Left lobe of liver (tissue), 2 donors: ENCODE data around the gene PDP2. TPM values are rescaled to one million over a fixed set of nuclear protein-coding genes. Genes with fewer than 3 reads are reported as not detected.

Source experiments
- ATAC-seq: fragments of 200-7000 bp; cut with Tn5 transposase; one replicate; pipeline ENCODE4 v1.9.1; 2020; ENCODE audit warnings: mild to moderate bottlenecking, moderate library complexity
- DNase-seq: peaks from one replicate; pipeline ENCODE4 v3.0.0-alpha.2; 2020; ENCODE audit warnings: low spot score
- total RNA-seq: library from RNA; stranded (reverse); gene quantifications from one replicate; pipeline ENCODE4 v1.2.1, GENCODE V29; 2021
- donor health status: DM: no; HTN: no; CAD: no; lungs with moderate emphysema.
- donor health status: DM: no; HTN: yes; CAD: no.

Gene PDP2, protein sequence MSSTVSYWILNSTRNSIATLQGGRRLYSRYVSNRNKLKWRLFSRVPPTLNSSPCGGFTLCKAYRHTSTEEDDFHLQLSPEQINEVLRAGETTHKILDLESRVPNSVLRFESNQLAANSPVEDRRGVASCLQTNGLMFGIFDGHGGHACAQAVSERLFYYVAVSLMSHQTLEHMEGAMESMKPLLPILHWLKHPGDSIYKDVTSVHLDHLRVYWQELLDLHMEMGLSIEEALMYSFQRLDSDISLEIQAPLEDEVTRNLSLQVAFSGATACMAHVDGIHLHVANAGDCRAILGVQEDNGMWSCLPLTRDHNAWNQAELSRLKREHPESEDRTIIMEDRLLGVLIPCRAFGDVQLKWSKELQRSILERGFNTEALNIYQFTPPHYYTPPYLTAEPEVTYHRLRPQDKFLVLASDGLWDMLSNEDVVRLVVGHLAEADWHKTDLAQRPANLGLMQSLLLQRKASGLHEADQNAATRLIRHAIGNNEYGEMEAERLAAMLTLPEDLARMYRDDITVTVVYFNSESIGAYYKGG
- 12.3 TPM for total RNA-seq

- peak; percentile 90 for ATAC-seq
- DNase-seq = peak; percentile 98
These were observed at the start of gene PDP2 for GRCh38 chr16:66880288-66881013. PDP2 (plus strand) TSS chr16:66880515; CDS start chr16:66884285, 3,770 bp downstream.

DNA sequence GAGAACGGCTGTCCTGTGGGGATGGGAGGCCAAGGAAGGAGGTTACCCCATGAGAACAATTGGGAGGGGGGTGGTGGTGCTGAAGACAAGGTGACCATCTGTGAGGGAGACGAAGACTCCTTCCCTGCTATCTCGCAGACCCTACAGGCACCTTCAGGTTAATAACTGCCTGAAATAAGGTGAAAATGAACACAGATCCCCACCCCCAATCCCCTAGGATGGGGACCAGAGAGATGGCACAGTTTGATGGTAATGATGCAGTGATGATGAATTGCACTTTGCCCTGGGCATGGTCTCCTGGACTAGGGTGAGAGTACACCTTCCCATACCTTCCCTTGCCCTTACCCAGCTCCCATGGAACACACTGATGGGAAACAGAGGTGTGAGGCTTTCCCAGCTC, 48.1 kb upstream of the PDP2 start:
- DNase-seq = no peak
- ATAC-seq = no peak

DNA sequence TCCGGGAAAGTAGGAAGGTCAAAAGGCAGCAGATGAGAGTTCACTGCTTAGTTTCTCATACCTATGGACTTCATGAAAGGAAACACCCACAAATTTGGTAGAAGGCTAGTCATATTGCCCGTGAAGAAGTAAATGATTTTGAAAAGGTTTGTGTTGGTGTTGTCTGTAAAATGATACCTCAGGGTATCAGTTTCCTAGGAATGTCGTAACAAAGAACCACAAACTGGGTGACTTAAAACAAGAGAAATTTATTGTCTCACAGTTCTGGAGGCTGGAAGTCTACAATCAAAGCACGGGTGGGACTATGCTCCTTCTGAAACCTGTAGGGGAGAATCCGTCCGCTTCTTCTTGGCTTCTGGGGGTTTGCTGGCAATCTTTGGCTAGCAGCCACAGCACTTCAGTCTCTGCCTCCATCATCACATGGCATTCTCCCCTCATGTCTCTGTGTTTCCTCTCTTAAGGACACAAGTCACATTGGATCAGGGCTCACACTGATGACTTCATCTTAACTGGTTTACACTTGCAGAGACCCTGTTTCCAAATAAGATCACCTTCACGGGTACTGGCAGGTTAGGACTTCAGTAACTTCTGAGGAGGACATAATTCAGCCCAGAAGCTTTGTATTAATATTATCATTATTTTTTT, 47.5 kb upstream of the PDP2 start:
- DNase-seq (no peak), ATAC-seq (no peak)

DNA sequence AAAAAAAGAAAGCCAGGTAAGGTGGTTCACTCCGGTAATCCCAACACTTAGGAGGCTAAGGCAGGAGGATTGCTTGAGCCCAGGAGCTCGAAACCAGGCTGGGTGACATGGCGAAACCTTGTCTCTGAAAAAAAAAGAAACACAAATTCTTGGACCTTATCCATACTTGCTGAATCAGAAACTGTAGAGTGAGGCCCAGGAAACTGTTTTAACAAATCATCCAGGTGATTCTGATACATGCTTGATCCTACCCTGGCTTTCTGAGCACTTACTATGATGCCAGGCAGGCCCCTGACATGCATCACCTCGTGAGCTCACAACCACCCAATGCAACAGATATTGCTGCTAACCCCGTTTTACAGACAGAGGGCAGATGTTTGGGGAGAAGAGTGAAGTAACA, 45.6 kb upstream of the PDP2 start:
- no peak for ATAC-seq

DNA sequence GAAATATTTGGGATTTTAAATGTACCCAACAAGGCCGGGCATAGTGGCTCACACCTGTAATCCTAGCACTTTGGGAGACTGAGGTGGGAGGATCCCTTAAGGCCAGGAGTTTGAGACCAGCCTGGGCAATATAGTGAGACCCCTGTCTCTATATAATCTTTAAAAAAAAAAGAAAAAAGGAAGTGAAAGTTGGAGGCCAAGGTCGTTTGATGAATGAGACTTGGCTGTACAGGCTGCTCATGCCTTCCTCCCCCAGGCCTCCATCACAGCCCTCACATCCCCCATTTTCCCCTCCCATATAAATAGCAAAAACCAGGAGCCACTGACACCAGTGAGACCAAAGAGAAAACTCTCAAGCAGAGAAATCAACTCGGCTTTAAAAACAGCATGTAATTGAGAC, 39.4 kb upstream of the PDP2 start:
- ATAC-seq = no peak
- DNase-seq = no peak

More for the DNA sequence above, 45.6 kb upstream of the PDP2 start:
- DNase-seq = no peak

- DNase-seq = no peak
- ATAC-seq = no peak
These were observed 38.9 kb upstream of the PDP2 start for GRCh38 chr16:66841366-66841765.

- ATAC-seq (no peak), DNase-seq (no peak)
These were observed 37.5 kb upstream of the PDP2 start for GRCh38 chr16:66842765-66843164.

DNA sequence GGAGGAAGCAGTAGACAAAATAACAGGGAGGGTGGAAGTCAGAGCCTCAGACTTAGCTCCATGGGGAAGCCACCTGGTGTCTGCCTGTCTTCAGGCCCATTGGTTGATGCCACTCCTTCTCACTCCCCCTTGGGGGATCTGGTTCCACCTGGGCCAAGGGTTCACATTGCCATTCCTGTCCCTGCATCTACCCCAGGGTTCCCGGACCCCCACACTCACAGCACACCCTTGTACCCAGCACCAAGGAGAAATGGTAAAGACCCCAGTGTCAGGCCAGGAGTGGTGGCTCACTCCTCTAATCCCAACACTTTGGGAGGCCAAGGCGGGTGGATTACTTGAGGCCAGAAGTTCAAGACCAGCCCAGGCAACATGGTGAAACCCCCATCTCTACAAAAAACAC, 37.1 kb upstream of the PDP2 start:
- DNase-seq = no peak
- no peak for ATAC-seq

DNA sequence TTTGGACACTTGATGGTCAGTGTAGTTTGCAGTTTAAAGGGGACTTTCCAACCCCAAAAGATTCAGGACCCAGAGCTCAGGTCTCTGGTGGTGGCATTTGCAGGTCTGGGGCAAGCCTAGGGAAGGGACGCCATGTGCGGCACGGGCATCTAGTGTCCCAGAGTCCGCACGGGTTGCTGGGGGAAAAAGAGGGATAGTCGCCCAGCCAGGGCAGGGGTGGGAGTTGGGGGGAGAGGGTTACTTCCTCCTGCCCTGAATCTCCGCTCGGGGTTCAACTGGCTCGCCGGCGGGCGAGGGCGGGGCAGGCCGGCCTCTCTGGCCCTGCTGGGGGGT, 36.3 kb upstream of the PDP2 start:
- no peak for DNase-seq
- ATAC-seq = no peak

DNA sequence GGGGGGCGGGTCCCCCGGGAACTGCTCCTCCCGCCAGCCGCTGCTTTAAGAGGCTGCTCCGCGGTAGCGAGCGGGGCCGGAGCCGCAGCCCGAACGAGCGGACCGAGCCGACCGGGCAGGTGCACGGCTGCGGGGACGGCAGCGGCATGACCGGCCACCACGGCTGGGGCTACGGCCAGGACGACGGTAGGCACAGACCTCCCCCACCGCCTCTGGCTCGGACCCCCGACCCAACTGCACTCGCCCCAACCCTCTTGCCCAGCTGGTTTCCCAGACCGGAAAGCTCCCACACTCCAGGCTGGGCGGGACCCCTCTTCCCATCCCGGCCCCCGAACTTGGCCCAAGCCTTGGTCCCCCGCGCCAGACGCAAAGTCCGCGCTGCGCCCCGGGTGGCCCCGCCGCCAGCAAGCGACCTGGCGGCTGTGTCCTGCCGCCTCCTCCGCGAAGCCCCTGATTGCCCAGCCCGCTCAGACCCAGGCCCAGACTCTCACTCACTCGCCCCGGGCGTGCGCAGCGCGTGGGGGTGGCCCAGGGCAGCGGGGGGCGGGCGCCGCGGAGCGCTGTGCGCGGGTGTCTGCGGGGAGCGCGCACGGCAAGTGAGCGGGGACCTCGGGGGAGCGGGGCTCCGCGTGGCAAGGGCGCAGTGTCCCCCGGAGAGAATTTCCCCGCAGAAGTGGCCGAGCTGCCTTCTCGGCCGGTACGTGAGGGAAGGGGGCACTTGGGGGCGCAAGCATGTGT, 35.8 kb upstream of the PDP2 start, which contains the start of gene CA7:
Gene CA7, plus strand, starts transcription at position 73 of the 738 bp plus-strand sequence. Its CDS starts 74 bp downstream, at position 147.
- DNase-seq = no peak
- ATAC-seq = peak; percentile 53

DNA sequence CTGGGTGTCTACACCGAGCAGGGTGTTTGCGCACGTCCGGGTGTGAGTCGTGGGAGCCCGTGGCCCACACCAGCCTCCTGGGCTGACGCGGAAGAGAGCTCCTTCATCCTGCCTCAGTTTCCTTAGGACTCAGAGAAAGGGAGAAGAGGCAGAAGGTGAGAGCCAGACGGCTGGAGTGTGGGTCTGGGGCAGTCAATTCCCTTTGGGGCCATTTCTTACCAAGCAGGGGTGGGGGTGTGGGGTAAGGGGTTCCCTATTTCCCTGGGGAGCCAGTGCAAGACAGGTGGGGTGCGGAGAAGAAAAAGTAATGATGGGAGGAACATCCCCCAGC, 35.3 kb upstream of the PDP2 start:
- DNase-seq = no peak
- no peak for ATAC-seq

- ATAC-seq = no peak
- DNase-seq = no peak
These were observed 34.5 kb upstream of the PDP2 start for GRCh38 chr16:66845791-66846221.

DNA sequence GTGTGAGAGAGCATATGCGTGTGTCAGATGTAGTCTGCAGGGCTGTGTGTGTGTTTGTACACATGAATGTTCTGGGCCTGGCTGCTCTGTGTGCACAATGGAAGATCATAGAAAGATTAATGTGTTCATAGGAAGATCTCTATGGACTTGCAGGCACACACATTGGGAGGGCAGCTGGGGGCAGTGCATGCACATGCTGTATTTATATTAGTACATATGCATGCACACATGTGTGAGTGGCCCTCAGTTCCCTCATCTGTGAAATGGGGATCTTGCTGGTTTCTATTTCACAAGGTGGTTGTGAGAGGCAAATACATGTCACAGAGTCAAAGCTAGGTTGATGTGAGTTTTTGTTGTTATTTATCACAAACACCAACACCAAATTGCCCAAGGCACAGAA, 34.0 kb upstream of the PDP2 start:
- ATAC-seq (no peak), DNase-seq (no peak)

- no peak for DNase-seq
- no peak for ATAC-seq
These were observed 33.5 kb upstream of the PDP2 start for GRCh38 chr16:66846831-66847230.

DNA sequence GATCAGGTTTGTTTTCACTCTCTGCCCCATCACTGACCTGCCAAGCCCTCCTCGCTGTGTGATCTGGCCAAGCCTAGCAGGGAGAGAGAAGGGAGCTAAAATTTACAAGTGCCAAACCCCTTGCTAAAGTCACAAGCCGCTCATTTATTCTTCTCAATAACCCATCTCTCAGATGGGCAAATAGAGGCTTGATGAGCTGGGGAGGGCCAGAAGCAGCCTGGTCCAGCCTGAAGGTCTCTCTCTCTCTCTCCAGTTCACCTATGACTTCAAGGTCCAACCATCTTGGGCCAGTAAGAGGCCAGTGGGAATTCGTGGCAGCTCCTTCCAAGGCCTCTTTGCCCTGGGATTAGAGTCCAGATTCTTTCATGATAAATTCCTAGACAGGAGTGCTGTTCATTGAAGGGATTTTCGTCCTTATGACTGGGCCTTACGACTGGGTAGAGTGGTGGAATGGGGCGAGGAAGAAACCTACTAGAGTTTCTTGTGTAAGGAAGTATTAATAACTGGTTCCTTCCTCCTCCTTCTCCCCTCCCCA, 32.7 kb upstream of the PDP2 start:
- ATAC-seq = no peak
- no peak for DNase-seq

GRCh38 chr16:66848172-66848571, 32.1 kb upstream of the PDP2 start:
- ATAC-seq (no peak), DNase-seq (no peak)

DNA sequence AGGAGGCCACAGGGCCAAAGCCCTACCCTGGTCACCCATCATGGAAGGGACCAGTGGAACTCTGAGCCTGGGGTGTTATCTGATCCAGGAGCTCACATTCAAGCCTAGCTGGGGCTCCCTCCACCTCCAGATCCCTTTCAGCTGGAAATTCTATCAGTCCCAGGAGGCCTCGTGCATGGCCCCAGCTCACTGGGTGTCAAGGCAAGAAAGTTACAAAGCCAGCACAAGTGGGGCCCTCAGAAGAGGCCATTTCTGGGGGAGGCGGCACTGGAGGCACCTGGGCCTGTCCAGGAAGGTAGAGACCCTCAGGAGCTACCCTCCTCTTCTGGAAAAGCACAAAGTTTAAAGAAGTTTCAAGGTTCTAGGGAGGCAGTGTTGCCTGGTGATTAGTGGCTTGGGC, 31.3 kb upstream of the PDP2 start:
- ATAC-seq = no peak
- no peak for DNase-seq

DNA sequence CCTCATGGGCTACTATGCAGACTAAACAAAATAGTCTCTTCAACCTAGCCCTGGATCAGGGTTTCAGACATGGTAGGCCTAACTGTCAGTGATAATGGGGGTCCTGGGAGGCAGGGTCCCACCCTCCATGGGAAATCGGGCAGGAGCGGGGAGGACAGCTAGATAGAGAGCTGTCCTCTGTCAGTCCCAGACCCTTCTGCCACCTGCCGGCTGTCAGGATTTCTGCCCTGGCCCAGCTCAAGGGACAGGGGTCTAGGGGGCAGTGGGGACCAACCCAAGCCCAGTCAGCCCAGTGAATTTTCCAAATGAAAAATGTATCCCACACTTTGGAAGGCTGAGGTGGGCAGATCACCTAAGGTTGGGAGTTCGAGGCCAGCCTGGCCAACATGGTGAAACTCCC, 30.8 kb upstream of the PDP2 start:
- DNase-seq = no peak

DNA sequence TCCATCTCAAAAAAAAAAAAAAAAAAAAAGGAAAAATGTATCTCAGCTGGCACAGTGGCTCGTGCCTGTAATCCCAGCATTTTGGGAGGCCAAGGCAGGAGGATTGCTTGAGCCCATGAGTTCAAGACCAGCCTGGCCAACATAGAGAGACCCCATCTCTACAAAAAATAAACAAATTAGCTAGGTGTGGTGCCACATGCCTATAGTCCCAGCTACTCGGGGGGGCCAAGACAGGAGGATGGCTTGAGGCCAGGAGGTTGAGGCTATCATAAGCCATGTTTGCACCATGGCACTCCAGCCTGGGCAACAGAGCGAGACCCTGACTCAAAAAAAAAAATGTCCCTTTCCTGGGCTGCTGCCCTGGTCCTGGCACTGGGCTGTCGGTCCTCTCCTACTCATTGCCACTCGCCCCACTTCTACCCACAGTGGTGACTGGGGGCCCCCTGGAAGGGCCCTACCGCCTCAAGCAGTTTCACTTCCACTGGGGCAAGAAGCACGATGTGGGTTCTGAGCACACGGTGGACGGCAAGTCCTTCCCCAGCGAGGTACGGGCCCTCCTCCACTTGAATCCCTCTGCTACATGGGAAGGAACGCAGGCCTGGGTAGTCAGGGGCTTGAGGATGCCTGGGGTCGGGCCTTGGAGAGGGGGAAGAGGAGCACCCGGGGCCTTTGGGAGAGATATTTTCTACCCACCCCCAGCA, 30.1 kb upstream of the PDP2 start:
- DNase-seq (no peak), ATAC-seq (no peak)

More for the DNA sequence above, 30.8 kb upstream of the PDP2 start:
- ATAC-seq = no peak
